Suppressor macrophage (primary cell): ENCODE data around the gene SLC35F1.
"Not testable (repeated sequence)": the region's sequence is repeated elsewhere in the genome, so short reads cannot be mapped to it uniquely, and the experiment has no call there.

Experiments used
- DNase-seq, 4 experiments: peaks; one replicate each; pipeline ENCODE4 v3.0.0-alpha.2; 2020 to 2022

Gene SLC35F1

DNA sequence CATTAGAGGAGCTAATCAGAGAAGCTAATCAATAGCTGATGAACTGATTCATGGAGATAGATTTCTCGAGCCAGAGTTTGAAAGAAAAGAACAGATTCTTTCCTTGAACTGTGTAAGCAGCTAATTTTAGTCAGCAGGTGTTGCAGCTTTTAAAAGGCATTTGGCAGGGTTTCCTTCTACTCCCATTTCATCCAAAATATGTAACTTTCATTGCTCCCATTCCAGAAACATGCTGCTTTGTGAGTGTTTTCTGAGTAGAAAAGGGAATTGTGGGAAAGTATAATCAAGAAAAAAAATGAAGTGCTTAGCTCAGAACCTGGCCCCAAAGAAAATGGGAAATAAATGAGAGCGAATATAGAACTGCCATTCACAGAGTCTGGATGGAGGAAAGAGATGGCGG, 20.8 kb downstream of the SLC35F1 start:
- DNase-seq = no peak

DNA sequence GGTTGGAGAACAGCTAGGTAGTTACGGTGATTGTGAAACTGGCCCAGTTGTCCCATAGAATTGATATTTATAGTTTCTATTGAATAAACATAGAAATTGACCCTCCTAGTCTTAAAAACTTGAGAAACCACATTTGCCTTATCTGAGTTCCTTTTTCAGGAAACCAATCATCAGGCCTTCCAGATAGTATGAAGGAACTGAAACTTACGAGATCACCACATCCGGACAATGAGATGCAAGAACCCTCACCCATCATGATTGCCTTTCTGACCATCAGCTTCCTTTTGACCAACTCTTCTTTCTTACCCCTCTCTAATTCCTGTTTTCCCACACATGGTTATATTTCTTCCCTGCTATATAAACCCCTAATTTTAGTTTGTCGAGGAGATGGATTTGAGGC, 21.8 kb downstream of the SLC35F1 start:
- no peak for DNase-seq

DNA sequence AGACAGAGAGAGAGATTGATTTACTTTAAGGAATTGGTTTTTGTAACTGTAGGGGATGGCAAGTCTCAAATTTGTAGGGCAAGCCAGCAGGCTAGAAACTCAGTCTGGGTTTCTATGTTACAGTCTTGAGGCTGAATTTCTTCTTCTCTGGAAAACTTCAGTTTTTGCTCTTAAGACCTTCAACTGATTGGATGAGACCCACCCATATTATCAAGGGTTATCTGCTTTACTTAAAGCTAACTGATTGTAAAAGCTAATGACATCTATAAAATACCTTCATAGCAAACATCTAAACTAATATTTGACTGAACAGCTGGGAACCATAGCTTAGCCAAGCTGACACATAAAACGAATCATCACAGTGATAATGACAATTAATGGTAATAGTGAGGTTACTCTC, 22.4 kb downstream of the SLC35F1 start:
- no peak for DNase-seq

DNA sequence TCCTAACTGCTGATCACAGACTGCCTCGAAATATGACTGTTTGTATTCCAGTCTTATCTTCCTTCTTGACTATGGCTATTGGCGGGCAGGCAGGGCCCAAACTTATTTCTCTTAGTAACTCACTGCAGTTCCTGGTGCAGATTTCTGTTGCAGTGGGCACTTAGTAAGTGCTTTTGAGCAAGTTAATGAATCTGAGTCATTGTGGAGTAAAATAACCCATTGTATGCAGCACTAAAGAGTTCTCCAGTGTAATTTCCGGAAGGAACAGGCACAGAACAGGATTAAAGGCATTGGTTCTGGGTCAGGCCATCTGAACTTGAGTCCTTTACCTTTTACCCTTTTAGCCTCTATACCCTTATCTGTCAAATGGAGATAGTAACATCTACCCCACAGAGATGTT, 23.6 kb downstream of the SLC35F1 start:
- no peak for DNase-seq

GRCh38 chr6:117932001-117932400, 24.9 kb downstream of the SLC35F1 start:
- no peak for DNase-seq

- DNase-seq = no peak
Measured at GRCh38 chr6:117932676-117933075, 25.6 kb downstream of the SLC35F1 start.

GRCh38 chr6:117933471-117933870, 26.4 kb downstream of the SLC35F1 start:
- no peak for DNase-seq

DNA sequence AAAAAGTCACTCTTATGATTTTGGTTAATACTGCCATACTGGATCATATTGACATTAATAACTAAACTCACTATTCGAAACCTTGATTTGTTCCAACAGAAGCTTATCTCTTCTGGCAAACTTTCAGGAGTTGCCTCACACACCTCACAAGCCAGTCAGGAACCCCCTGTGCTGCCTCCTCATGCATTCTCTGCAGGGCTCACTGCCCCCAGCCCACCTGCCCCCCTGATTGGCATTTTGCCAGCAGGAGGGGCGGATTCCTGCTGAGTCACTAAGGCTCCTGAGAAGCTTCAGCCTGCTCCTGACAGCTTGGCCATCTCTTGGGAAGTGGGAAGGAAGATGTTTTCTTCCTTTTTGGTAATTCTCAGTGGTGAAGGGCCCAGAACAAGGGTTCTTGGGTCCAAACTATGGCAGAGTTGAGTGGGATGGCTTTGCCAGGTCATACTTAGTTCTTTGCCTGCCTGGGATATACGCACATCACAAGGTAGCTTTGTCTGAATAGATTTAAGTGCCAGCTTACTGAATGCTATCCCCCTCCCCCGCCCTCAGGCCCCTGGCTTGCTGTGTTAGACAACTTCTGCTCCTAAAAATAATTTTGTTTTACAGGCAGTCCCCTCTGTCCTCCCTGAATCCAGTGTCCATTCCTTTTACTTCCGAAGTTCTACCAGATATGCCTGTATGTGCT, 31.4 kb downstream of the SLC35F1 start:
- DNase-seq = no peak

GRCh38 chr6:117947234-117947633, 40.2 kb downstream of the SLC35F1 start:
- DNase-seq = no peak

- no peak for DNase-seq
Measured at GRCh38 chr6:117951783-117952182, 44.7 kb downstream of the SLC35F1 start.

DNA sequence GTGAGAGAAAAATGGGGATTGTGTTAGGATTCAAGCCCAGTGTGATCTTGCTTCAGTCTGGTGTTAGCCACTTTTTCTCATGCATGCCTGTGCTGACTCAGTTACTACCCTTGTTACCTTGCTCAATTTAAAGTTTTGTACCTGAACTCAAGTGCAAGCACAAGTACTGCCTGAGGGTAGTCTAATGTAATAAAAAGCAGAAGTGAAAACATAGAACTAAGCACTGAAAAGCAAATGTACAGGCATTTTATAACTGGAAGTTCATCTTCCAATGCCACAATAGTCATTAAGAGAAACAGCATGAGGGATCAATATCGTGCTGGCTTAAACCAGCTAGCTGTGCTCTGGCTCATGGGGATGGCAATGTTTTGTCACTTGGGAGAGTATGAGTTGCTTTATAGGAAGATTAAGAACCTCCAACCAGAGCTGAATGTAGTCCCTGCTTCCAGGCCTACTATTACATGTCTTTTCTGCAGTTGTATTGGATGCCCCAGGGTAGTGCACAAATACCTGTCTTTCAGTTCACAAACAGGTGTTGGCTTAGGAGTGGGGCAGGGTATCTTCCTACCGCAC, 48.7 kb downstream of the SLC35F1 start:
- peak in 1 of 4 experiments; percentile 2 for DNase-seq

DNA sequence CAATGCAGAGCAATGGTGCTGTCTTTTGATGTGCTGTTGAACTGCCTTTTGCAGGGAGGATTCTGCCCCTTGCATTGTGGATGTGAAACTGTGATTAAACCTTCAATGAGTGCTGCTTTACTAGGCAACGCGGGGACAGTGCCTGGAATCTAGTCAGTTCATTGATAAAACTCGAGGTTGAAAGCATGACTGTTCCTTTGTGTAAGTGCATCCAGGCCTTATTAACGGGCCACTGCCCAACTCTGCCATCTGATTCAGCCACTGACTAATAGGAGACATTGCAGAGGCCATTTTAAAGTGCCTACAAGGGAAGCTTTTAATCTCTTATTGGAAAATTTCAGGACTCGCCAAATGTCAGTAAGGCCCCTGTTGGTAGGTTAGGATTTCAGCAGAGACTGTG, 49.3 kb downstream of the SLC35F1 start:
- DNase-seq = no peak

- DNase-seq = no peak
Measured at GRCh38 chr6:117958536-117958935, 51.5 kb downstream of the SLC35F1 start.

DNA sequence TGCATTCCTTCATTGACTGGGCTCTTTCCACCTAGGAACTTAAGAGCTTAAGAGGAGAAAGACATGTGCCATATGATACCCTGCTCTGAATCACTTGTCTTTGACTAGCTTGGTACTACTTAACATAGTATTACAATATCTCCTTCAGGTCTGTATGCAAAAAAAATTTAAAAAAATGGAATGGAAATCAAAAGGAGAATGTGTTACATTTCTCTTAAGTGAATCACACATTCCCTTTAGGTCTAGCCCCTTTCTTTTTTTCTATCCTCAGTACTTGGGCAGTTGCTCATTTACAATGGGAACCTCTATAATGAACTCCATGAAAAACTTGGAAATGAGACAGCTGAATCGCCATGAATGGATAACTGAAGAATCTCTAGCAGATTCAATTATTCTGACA, 53.8 kb downstream of the SLC35F1 start:
- no peak for DNase-seq

GRCh38 chr6:117961301-117961700, 54.2 kb downstream of the SLC35F1 start:
- DNase-seq = no peak

DNA sequence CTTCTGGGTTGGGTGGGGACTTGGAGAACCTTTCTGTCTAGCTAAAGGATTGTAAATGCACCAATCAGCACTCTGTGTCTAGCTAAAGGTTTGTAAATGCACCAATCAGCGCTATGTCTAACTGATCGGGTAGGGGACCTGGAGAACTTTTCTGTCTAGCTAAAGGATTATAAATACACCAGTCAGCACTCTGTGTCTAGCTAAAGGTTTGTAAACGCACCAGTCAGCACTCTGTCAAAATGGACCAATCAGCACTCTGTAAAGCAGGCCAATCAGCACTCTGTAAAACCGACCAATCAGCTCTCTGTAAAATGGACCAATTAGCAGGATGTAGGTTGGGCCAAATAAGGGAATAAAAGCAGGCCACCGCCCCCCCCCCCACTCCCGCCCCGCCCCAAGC, 58.7 kb downstream of the SLC35F1 start:
- DNase-seq = not testable (repeated sequence)

DNA sequence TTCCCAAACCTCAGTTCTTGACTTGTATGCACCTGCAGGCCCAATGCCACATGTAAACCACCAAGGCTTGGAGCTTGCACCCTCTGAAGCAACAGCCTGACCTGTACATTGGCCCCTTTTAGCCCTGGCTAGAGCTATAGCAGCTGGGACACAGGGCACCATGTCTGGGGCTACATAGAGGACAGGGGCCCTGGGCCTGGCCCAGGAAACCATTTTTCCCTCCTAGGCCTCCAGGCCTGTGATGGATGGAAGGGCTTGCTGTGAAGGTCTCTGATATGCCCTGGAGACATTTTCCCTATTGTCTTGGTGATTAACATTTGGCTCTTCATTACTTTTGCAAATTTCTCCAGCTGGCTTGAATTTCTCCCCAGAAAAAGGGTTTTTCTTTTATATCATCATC, 64.6 kb downstream of the SLC35F1 start:
- no peak for DNase-seq

- DNase-seq = no peak
Measured at GRCh38 chr6:117974914-117975627, 68.0 kb downstream of the SLC35F1 start.

- peak; percentile 16 to 65 (median 48) for DNase-seq
Measured at GRCh38 chr6:117976030-117976651, 69.1 kb downstream of the SLC35F1 start.

DNA sequence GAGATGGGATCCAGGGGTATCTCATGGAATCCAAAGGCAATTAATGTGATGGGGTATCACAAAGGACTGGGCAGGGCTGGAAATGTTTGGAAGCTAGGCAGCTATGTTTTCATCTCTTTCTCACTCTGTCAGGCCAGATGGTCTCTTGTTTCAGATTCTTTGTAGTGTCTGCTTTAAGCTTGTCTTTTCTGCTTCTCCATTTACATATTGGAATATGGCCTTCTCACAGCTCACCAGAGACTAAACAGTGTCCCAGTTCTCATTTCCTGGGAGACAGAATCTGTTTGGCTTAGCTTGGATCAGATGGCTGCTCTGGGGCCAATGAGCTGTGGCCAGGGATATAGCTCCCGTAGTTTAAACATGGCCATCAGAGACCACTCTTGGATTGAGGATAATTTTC, 78.9 kb downstream of the SLC35F1 start:
- no peak for DNase-seq

DNA sequence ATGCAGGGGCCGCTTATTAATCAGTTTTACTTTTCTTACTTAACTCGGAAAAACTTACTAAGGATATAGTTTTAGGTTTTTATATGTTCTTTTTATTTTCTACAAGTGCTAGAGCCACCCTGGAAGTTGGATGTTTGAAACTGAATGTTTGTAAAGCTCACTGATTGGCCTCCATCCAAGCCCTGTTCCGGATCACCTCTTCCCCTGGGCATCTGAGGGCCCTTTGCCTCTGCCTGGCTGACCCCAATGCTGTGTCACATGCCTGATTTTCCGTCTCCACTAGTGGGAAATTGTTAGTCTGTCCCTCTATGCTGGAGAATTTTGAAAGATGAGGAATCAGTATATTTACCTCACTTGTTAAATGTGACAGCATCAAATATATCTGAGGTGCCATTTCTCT, 79.3 kb downstream of the SLC35F1 start:
- no peak for DNase-seq

DNA sequence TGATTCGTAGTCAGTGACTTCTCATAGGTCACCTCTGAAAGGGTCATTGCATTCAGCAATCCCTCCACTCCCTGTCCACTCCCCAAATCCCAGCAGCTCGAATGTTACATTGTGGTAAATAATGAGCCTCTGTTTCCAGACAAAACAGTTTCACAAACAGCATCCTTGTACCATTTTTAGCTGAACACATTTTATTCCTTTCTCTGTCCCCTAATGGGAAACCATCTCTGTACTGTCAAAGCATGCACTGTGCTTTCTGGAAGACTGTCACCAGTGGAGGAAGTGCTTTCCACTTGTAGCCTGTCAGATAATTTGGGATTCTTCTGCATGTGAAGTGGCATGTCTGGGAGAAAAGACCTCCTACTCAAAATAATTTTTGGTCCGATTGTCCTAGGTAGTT, 82.0 kb downstream of the SLC35F1 start:
- DNase-seq = no peak

DNA sequence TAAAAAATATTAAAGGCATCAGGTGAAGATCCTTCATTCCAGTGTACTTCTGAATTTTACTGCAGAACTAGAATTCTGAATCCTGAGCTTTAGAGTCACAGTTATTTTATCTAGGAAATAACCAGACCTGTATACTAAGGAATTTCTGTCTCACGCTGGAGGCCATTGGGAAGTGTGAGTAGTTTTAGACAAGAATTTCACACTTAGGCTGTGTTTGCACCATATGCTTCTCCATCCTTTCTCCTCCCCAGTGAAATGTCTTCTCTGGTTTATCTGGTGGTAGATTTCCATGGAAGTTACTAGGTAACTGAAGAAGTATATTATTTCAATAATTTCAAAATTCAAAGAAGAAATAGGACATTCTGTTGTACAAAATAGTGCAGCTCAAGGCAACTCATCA, 83.1 kb downstream of the SLC35F1 start:
- DNase-seq = no peak

- no peak for DNase-seq
Measured at GRCh38 chr6:117992856-117993255, 85.8 kb downstream of the SLC35F1 start.
